VCaP (cell line): ENCODE results near the gene WDR73.

Experiments
- H3K27ac ChIP-seq: fragments of 450-650 bp; 2 replicates; pipeline ENCODE4 v1.5.1; 2017
- CTCF ChIP-seq: fragments of 450-650 bp; conservative IDR thresholded peaks from 2 replicates; pipeline ENCODE4 v1.5.1; 2017; ENCODE audit warnings: mild to moderate bottlenecking, moderate library complexity

Gene WDR73

GRCh38 chr15:84591815-84592214 is 62.3 kb downstream of the WDR73 start:
- no peak overlapping the region for H3K27ac ChIP-seq
- TF ChIP-seq CTCF = no peak

- no peak overlapping the region for H3K27ac ChIP-seq
- no peak for TF ChIP-seq CTCF
Observed at GRCh38 chr15:84590406-84590805, 63.7 kb downstream of the WDR73 start.
